GM21423 (cell line): ENCODE results near the gene OR6C65.
"Not testable (repeated sequence)": the region's sequence is repeated elsewhere in the genome, so short reads cannot be mapped to it uniquely, and the experiment has no call there.

Experiments used
- ATAC-seq: cut with Tn5 transposase; IDR thresholded peaks from one replicate; pipeline ENCODE4 v1.9.1; 2021; ENCODE audit warnings: mild to moderate bottlenecking, moderate library complexity; ENCODE audit not compliant: unreplicated experiment

Gene OR6C65

GRCh38 chr12:55400229-55400628 is at the start of gene OR6C65:
Gene OR6C65, plus strand, starts transcription at chr12:55400529. Its CDS starts 0 bp downstream, at chr12:55400529.
- ATAC-seq = no peak

GRCh38 chr12:55355338-55355737 is 45.0 kb upstream of the OR6C65 start:
- ATAC-seq = not testable (repeated sequence)

GRCh38 chr12:55362675-55363074 is 37.7 kb upstream of the OR6C65 start, which contains the start of gene OR6C75:
Gene OR6C75, plus strand, starts transcription at chr12:55362975. Its CDS starts 2,136 bp downstream, at chr12:55365111.
- no peak for ATAC-seq

- ATAC-seq = no peak
These were observed 35.2 kb upstream of the OR6C65 start for GRCh38 chr12:55365086-55365485.

GRCh38 chr12:55372521-55372920 is 27.8 kb upstream of the OR6C65 start:
- no peak for ATAC-seq

- no peak for ATAC-seq
These were observed 14.4 kb upstream of the OR6C65 start for GRCh38 chr12:55385891-55386290.

- no peak for ATAC-seq
These were observed 8.1 kb upstream of the OR6C65 start for GRCh38 chr12:55392032-55392795.

GRCh38 chr12:55396326-55396725 is 4.0 kb upstream of the OR6C65 start:
- no peak for ATAC-seq

GRCh38 chr12:55407866-55408265 is 7.5 kb downstream of the OR6C65 start:
- ATAC-seq = no peak

GRCh38 chr12:55409133-55409532 is 8.8 kb downstream of the OR6C65 start:
- not testable (repeated sequence) for ATAC-seq

- not testable (repeated sequence) for ATAC-seq
These were observed 11.8 kb downstream of the OR6C65 start for GRCh38 chr12:55412138-55412537.

GRCh38 chr12:55413498-55414388 is 13.4 kb downstream of the OR6C65 start:
- not testable (repeated sequence) for ATAC-seq

GRCh38 chr12:55414396-55414823 is 14.1 kb downstream of the OR6C65 start:
- ATAC-seq = not testable (repeated sequence)

GRCh38 chr12:55414889-55415288 is 14.6 kb downstream of the OR6C65 start:
- ATAC-seq = peak; percentile 51

- ATAC-seq = no peak
These were observed 16.6 kb downstream of the OR6C65 start for GRCh38 chr12:55416961-55417360.

- ATAC-seq = no peak
These were observed 20.1 kb downstream of the OR6C65 start for GRCh38 chr12:55420307-55420962.

- ATAC-seq = no peak
These were observed 25.6 kb downstream of the OR6C65 start, which contains the start of gene OR6C76 for GRCh38 chr12:55425954-55426353. Gene OR6C76, plus strand, starts transcription at chr12:55426254. Its CDS starts 0 bp downstream, at chr12:55426254.

- no peak for ATAC-seq
These were observed 28.3 kb downstream of the OR6C65 start for GRCh38 chr12:55428331-55429243.

- not testable (repeated sequence) for ATAC-seq
These were observed 40.9 kb downstream of the OR6C65 start for GRCh38 chr12:55441233-55441632.

- no peak for ATAC-seq
These were observed 43.4 kb downstream of the OR6C65 start, which contains the start of gene OR6C2 for GRCh38 chr12:55443776-55444175. Gene OR6C2, plus strand, starts transcription at chr12:55444076. Its CDS starts 8,138 bp downstream, at chr12:55452214.
